Urinary bladder (tissue), 4 donors: ENCODE data around the gene SRGAP2B. TPM values are rescaled to one million over a fixed set of nuclear protein-coding genes. Genes with fewer than 3 reads are reported as not detected.
A peak's percentile ranks its signal among the peaks of the same experiment; 100 is the strongest.
"Not testable (repeated sequence)": the region's sequence is repeated elsewhere in the genome, so short reads cannot be mapped to it uniquely, and the experiment has no call there.

Experiments
- DNase-seq: peaks from one replicate; pipeline ENCODE4 v3.0.0-alpha.2; 2015; ENCODE audit errors: extremely low spot score
- H3K27ac ChIP-seq: one replicate; pipeline ENCODE4 v1.5.1; 2013; ENCODE audit warnings: low read depth, mild to moderate bottlenecking, moderate library complexity
- H3K36me3 ChIP-seq: one replicate; pipeline ENCODE4 v1.6.1; 2013; ENCODE audit warnings: mild to moderate bottlenecking, moderate library complexity; ENCODE audit not compliant: insufficient read depth
- H3K4me1 ChIP-seq: one replicate; pipeline ENCODE4 v1.6.1; 2013; ENCODE audit warnings: mild to moderate bottlenecking, moderate library complexity; ENCODE audit not compliant: insufficient read depth
- H3K4me3 ChIP-seq: one replicate; pipeline ENCODE4 v1.5.1; 2013; ENCODE audit warnings: low read depth, low read length
- WGBS: extraction: QIAGEN DNeasy Blood & Tissue Kit; methylation state at CpG from one replicate; pipeline ENCODE4 v1.1.7; 2013; 5-methylcytosine and 5-hydroxymethylcytosine counted together
- polyA plus RNA-seq: library from polyadenylated mRNA; stranded (reverse); fragments of 200-250 nt; gene quantifications from one replicate; pipeline ENCODE4 v1.2.3, GENCODE V29; 2013
- total RNA-seq: library from RNA; depleted of rRNA; stranded (reverse); fragments of >200 nt; gene quantifications from one replicate; pipeline ENCODE4 v1.2.3, GENCODE V29; 2014
- donor health status: healthy with polysubstance abuse.
- donor health status: healthy.

SRGAP2B gene
- total and polyA plus RNA-seq, 2 donors = 17.6 to 26.9 TPM

DNA sequence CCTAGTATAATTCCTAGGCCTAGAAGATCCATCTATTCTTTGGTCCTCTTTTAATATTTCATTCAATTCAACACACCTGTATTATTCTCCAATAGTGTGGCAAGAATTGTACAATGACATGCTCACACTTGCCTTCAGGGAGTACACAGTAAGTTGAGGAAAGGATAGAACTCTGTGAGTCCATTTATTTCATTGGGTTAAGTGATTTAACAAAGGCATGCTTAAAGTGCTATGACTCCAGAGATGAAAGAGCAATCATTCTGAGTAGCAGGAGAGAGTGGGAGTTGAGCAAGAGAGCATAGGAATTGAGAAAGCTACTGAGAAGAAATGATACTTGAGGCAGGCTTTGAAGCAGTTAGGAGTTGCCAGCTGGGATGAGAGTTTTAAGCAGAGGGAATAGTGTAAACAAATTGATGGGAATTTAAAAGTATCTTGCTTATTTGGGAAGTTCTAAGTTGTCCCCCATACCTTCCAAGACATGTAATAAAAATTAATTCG, 19.5 kb upstream of the SRGAP2B start:
- not testable (repeated sequence) for H3K4me3 ChIP-seq, H3K4me1 ChIP-seq, DNase-seq, H3K27ac ChIP-seq, H3K36me3 ChIP-seq
- WGBS = no CpG with 5 or more reads among the region's 1 CpG

DNA sequence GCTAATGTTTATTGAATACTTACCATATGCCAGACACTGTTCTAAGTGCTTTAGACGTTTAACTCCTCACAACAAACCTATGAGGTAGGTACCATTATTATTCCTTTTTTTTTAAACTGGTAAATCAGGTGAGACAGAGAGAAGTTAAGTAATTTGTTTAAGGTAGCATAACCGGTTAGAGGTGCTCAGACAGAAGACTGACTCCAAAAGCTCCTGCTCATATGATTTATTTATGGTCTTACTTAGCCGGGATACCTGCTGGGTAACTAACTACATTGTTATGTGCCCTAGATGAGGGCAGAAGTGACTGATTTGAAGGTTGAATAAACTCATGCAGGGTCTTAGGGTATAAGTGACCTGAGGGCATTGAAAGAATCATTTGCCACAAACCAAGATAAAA, 17.6 kb upstream of the SRGAP2B start:
- not testable (repeated sequence) for H3K4me3 ChIP-seq, H3K36me3 ChIP-seq, DNase-seq, H3K4me1 ChIP-seq, H3K27ac ChIP-seq
- no CpG with 5 or more reads among the region's 3 CpGs for WGBS

DNA sequence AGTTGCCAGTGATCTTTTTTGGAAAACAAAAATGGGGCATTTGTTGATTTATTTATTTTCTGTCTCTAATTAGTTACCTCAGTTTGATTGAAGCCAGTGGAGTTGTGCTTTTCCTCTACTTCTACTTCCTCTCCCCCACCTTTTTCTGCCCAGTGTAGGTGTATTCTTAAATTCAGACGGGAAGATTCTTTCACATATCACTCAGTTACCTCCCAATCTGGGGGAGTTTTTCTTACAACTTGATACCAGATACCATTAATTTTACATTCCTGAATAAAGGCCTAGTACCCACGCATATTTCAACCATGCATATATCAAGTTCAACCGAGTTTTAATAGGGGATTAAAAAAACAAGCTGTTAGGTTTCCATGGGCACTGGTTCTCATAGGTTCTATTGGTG, 16.5 kb upstream of the SRGAP2B start:
- WGBS = no CpG with 5 or more reads among the region's 3 CpGs

DNA sequence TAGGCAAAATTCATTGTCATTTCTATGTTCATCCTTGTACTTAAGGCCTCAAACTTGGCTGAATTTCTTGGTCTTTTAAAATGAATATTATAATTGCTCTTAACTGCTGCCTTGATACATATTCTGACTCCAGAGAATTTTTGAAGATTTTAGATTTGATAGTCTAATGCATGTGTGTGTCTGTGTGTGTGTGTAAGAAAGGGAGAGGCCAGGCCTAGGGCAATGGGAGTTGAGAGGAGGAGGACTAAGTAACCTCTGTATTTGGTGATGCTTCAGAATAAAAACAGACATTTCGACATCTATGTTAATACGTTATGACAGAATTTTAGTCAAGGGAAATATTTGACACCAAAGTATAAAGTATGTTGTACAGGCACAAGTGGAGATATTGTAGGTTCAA, 8.2 kb upstream of the SRGAP2B start:
- not testable (repeated sequence) for DNase-seq, H3K27ac ChIP-seq, H3K36me3 ChIP-seq, H3K4me1 ChIP-seq, H3K4me3 ChIP-seq
- WGBS = no CpG with 5 or more reads among the region's 2 CpGs

More for the DNA sequence above, 16.5 kb upstream of the SRGAP2B start:
- H3K4me3 ChIP-seq, H3K36me3 ChIP-seq, H3K4me1 ChIP-seq, DNase-seq, H3K27ac ChIP-seq: not testable (repeated sequence)

DNA sequence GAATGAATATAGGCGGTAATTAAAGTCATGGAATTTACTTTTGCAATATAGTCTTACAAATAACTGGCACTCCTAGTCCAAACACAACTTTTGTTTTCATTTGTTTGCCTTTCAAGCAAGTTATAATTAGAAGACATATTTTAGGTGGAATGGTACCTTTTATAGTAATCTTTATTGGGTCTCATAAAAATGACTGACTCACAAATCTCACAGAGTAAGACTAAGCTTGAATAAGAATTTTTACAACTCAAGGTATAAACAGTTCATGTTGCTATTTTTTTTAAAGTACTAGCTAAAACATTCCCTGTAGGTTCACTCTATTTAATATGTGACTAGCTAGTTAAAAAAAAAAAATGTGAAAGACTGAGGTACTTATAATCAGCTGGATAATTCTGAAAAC, 6.6 kb upstream of the SRGAP2B start:
- H3K4me3 ChIP-seq, H3K27ac ChIP-seq, H3K36me3 ChIP-seq, H3K4me1 ChIP-seq, DNase-seq: not testable (repeated sequence)
- 55% methylated on average over 1 of the region's 1 CpG for WGBS

DNA sequence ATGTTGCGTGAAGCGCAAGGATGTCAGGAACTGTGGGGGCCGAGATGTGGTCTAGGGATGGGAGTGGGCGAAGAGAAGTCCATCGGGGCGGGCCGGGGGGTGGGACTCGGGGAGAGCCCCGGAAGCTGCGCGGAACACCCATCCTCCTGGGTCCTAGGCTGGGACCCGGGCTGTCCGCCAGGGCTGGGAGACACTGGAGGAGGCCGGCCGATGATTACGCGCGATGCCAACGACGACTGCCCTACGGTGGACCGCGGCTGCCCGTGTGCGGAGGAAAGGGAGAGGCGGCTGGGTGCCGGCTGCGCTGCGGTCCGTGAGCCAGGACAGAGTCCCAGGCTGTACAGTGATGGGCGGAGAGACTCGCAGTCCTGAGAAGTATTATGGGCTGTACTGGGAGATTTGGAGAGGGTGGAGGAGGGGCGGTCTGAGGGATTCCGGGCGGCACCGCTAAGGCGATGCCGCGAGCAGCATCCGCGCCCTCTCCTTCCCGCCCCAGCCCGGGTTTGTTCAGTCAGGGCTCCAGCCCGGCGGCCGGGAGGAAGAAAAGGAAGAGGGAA, 395 bp downstream of the SRGAP2B start:
- 0% methylated on average over 6 of the region's 46 CpGs for WGBS
- peak overlapping the region; percentile 28 for H3K4me3 ChIP-seq

DNA sequence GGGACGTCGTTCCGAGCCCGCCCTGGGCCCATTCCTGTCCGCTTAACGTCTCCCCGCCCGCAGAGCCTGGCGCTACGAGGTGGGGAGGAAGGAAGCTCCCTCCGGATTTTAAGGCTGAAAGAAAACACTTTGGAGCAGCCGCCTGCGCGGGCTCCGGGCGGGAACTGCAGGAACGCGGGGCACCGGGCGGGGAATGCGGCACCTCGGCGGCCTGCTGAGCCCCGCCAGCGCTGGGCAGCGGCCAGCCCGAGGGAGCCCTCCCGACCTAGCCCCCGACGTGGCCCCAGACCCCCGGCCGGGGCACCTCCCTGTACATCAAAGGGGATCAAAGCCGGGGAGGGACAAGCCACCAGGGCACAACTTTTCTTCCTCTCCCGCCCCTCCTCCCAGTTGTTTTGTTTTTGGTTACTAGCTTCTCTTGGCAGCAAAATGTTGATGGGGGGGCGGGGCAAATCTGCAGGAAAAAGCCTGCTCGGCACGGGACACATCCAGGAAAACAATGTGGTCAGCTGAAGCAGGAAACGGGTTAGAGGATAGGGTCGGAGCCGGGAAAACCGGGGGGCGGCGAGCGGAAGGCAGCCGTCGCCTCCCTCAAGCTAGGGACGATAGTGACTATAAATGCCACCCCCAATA, 1.5 kb downstream of the SRGAP2B start:
- DNase-seq, H3K4me1 ChIP-seq, H3K27ac ChIP-seq, H3K36me3 ChIP-seq: not testable (repeated sequence)
- H3K4me3 ChIP-seq = peak overlapping the region; percentile 22
- 0% methylated on average over 20 of the region's 47 CpGs for WGBS

More for the DNA sequence above, 395 bp downstream of the SRGAP2B start:
- DNase-seq, H3K36me3 ChIP-seq, H3K4me1 ChIP-seq, H3K27ac ChIP-seq: not testable (repeated sequence)

DNA sequence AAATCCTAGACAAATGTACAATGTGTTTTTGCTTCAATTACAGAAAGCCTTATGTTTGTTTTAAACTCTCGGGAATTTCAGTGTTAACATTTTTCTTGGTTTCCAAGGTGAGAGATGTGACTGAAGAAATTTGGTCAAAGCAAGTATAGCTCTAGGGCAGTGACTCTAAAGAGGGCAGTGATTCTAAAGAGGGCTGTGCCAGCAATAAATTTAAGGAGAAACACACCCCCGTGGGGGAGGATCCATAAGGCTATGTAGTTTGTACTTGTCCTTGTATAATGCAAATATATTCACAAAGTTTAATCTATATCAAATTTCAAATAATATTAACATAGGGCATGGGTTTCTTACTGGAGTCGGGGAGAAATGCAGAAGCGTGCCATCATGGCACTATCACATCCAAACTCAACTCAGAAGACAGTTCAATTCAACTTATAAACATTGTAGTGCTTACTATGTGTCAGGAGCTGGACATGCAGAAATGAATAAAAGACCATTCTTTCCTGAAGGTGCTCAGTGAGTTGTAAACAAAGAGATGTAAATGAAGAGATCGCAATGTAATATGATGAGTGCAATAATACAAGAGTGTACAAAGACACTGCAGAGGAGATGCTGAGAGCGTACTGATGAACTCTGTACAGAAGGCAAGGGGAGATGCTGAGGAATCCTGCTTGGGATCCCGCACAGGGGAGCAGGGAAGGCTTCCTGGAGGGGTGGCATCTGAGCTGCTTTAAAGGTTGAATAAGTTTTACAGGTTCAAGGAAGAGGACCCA, 12.5 kb downstream of the SRGAP2B start:
- 86% methylated on average over 3 of the region's 7 CpGs for WGBS
- H3K4me3 ChIP-seq, H3K36me3 ChIP-seq, DNase-seq, H3K27ac ChIP-seq, H3K4me1 ChIP-seq: not testable (repeated sequence)

DNA sequence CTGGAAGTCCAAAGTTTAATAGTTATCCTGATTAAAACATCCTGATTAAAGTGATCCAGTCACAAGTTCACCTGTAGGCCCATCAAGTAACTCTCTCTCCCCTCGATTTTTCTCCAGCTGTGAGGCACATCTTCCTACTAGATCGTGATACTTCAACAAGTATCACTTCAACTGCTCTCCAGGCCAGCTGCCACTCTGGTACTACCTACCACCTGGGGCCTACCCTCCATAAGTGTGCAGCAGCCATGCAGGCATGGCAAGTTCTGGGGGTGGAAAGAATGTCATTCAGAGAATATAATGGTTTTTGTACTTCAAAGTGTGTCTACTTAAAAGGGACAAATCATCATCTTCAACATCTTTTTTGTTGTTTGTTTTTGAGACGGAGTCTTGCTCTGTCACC, 14.9 kb downstream of the SRGAP2B start:
- DNase-seq, H3K4me1 ChIP-seq, H3K4me3 ChIP-seq, H3K36me3 ChIP-seq, H3K27ac ChIP-seq: not testable (repeated sequence)
- WGBS = 81% methylated on average over 2 of the region's 3 CpGs

DNA sequence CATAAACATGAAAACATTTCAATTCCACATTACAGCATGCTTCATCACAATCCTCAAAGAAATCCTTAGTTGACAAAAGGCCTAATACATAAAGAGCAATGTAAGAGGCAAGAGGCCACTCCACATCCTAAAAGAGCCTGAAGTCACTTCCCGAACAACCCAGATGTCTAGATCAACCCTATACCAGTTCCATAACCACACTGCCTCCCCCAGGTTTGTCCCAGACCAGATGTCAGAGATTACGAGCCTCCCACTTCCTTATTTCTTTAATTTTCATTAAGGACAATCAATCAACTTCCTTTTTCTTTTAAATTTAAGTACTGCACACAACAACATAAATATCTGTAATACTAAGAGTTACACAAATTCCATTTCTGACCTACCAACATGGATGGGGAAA, 15.4 kb downstream of the SRGAP2B start:
- not testable (repeated sequence) for H3K4me1 ChIP-seq, DNase-seq, H3K4me3 ChIP-seq, H3K27ac ChIP-seq, H3K36me3 ChIP-seq
- WGBS = 87% methylated on average over 2 of the region's 2 CpGs

DNA sequence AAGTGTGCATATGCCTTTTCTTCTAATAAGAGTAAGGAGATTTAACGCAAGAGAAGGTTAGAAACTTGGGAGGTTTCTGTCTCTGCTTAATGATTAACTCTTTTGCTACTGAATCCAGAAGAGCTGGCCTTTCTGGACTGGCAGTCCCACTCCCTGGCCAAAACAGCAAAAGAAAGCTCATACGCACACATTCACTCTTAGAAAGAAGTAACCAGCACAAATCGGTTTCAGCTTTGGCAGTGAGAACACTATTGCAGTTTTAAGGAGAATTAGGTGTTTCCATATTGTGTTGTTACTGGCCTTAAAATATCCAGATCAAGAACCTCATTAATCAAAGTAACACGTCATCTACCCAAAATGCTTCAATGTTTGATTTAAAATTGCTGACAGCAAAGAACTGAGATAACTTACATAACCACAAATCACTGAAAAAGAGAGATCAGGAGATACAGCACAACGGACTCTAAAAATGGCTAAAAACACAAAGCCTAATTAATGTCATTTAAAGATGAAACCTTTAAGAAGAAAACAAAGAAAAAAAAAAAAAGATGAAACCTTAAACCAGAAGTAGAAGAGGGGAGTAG, 16.2 kb downstream of the SRGAP2B start:
- not testable (repeated sequence) for H3K36me3 ChIP-seq, H3K27ac ChIP-seq, DNase-seq, H3K4me3 ChIP-seq, H3K4me1 ChIP-seq
- WGBS = no CpG with 5 or more reads among the region's 5 CpGs

DNA sequence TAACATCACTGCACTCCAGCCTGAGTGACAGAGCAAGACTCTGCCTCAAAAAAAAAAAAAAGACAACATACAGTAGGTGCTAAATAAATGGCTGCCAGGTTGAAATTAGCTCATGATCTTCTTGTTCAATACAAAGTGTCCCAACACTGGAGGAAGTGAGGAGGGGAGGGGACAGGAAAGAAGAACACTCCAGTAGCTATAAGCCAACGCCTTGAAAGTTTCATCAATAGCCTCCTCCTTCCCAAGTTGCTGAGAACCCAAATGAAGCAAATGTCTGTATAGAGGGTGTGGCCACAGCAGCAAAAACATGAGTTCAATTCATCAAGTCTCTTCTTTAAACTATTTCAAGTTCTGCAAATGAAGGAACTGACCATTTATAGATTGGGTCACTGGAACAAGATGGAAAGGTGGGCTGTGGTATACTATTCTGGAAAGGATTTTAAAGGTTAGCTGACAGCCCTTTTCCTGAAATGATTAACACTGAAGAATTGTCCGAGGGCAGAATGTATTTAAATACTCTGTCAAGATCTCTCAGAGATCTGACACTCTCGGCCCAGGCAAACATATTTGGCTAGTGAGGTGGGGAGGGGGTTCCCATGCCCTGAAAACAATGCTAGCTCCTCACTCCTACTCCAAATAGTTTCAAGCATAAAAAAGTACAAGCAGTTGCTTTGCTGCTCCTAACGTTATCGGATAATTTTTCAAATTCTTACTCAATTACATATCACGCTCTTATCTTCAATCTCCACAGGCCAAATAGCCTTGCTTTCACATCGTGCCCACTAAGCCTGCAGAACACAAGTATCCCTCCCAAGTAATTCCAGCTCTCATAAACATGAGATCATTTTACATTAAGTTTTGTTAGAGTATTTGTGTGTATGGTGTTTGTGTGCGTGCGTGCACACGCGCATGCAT, 17.0 kb downstream of the SRGAP2B start:
- not testable (repeated sequence) for DNase-seq, H3K27ac ChIP-seq, H3K4me1 ChIP-seq, H3K36me3 ChIP-seq, H3K4me3 ChIP-seq
- WGBS = no CpG with 5 or more reads among the region's 11 CpGs

DNA sequence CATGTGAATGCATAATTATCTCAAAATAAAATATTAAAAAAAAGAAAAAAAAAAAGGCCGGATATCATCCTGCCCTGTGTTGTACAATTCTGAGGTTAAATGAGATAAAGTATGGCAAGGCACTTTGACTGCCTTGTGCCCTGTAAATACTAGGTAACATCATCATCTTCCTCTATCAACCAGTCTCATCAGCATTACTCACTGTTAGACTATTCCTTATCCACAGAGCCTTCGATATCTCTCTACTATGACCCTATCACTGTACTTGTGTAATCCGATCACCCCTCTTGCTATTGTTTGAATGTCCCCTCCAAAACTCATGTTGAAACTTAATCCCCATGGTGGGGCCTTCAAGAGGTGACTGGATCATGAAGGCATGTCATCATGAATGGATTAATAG, 18.3 kb downstream of the SRGAP2B start:
- not testable (repeated sequence) for DNase-seq, H3K4me3 ChIP-seq, H3K36me3 ChIP-seq, H3K27ac ChIP-seq, H3K4me1 ChIP-seq
- no CpG with 5 or more reads among the region's 3 CpGs for WGBS
